ENCODE results near the gene ACR.
"Not testable (repeated sequence)": the region's sequence is repeated elsewhere in the genome, so short reads cannot be mapped to it uniquely, and the experiment has no call there.

The ACR gene

DNA sequence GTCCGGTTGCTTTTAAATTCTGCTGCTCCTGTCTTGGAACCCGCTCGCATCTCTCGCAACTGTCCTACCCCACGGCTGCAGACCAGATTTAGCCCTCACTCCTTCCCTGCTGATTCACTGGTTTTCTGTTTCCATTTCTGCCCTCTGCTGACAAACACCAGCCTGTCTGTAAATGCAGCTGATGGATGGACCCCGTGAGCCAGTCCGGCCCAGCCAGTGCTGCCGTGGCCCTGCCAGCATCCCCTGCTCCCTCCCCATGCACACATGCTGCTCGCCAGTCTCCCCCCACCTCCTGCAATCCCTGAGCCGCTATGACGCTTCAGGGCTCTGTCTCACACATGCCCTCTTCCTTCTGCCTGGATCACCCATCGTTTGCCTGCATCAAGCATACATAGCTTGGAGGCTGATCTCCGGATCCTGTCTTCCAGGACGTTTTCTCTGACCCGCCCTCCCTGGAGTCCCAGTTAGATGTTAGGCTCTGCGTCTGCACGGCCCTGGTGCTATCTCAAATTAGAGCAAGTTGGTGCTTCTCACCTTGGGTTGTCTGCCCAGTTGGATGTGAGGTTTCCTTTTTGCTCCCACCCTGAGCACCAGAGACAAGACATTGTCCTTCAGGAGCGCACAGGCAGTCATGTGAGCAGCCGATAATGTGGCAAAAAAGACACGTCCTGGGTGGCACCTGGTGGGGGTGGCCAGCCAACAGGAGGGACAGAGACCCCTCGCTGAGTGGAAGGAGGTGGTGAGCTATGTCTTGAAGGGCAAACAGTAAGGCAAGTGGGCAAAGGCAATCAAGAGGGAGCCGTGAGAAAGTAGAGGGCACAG lies 4.3 kb upstream of the ACR start:
- DNase-seq, result peak in 1 of 2 donors; percentile 14

DNA sequence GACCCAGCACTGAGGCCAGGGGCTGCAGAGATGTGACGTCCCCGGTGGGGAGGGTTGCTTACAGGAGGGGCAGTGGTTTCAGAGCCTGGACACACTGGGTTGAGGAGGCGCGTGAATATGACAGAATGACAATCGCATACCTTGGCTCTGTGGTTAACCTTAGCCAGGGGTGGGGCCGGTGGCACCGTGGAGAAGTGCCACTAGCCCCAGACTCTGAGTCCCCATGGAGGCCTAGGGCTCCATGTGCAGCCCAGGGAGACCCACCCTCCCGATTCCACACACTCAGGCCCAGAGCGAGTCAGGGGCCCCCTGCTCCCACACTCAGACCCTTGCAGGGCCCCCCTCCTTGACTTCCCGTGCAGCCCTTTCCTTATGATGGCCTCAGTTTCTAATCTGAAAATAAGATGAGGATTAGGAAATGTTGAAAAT lies 3.6 kb upstream of the ACR start:
- peak in 1 of 2 donors; percentile 10 for DNase-seq

DNA sequence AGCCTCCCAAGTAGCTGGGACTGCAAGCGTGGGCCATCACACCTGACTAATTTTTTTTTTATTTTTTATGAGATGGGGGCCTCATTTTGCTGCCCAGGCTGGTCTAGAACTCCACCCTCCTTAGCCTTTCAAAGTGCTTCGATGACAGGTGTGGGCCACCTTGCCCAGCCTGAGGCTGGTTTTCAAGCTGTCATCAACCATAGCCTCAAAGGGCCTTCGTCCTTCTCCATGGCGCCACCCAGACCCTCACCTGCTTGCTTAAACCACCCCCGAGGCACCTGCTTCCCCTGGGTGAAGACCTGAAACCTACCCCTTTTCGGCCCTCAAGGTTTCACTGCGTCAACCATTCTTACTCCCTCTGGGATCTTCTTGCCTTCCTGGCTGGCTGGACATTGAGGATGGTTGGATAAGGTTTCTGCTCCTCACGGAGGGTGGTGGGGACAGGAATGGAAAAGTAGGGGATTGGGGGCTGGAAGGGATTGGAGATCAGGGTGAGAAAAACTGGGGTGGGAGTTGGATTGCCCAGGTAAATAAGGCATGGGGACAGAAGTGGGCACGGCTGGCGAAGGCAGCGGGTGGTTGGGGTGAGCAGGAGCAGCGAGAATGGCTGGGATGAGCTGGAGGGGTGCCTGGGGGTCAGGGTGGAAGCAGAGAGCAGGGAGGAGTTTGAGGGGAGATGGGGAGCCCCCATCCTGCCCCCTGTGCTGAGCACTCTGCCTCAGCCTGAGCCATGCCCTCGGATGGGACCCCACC lies 2.8 kb upstream of the ACR start:
- peak in 1 of 2 donors; percentile 16 for DNase-seq

DNA sequence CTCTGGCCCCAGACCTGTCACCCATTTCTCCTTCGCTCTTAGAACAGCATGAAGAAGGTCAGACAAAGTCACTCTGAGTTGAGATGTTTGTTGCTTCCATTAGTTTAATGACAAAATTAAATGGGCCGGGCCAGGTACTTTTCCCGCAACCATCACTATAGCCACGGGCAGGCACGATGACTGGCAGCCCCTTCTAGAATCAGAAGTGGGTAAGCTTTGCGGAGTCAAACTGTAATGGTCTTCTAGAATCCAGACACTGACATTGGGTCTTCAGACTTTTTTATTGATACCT lies 2.3 kb upstream of the ACR start:
- no peak for DNase-seq

- peak in 1 of 2 donors; percentile 8 for DNase-seq
Observed at GRCh38 chr22:50738649-50739227, 734 bp downstream of the ACR start.

DNA sequence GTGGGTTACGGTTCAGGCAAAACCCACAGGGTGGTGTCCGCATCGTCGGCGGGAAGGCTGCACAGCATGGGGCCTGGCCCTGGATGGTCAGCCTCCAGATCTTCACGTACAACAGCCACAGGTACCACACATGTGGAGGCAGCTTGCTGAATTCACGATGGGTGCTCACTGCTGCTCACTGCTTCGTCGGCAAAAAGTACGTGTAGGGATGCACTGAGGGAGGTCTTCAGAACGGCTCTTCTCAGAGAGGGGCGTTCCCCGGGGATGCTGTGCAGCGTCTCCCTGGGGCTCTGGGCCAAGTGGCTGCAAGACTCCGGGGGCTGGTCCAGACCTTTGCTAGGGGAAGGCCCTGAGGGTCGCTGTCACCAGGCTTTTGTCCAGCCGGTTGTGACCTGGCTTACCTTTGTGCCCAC lies 1.3 kb downstream of the ACR start:
- peak in 1 of 2 donors; percentile 6 for DNase-seq

DNA sequence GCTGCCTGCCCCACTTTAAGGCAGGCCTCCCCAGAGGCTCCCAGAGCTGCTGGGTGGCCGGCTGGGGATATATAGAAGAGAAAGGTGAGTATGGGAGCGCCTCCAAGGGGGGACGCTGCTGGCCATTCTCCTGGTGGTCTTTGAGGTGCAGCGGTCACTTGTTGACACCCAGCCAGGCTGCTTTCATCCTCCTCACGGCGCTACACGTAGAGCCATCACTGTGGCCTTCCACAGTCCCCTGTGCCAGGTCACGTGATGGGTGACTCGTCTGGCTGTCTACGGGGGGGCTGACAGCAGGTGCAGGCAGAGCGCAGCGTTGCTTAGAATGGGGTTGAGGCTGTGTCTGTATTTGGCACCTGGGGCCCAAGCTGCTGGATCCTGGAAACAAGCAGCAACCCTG lies 1.9 kb downstream of the ACR start:
- DNase-seq, result peak in 1 of 2 donors; percentile 8

DNA sequence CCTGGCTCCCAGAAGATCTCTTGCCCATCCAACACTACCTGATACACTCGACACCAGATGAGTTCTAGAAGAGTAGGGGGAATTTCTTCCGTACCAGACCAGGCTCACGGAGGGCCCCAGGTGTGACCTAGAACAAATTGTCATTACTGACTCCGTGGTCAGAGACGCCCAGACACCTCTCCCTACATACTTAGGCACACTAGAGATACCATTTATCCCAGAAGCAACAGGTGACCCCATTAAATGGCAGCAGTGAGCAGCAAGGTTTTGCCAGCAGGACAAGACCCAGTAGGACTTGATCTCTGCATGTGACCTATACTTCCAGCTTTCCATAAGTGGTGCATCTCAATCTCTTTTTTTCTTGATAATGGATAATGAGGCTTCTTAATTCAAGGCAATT lies 2.7 kb downstream of the ACR start:
- not testable (repeated sequence) for DNase-seq

DNA sequence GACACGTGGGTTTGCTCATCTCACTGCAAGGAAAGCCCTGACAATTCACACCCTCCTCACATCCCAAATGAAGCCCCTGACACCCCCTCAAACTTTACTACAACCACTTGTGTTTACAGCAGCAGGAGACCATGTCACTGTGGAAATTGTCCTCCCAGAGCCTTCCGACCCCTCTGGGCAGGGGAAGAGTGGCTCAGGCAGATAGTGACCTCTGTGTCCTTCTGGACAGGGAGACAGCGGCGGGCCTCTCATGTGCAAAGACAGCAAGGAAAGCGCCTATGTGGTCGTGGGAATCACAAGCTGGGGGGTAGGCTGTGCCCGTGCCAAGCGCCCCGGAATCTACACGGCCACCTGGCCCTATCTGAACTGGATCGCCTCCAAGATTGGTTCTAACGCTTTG lies 6.4 kb downstream of the ACR start:
- not testable (repeated sequence) for DNase-seq

GRCh38 chr22:50747521-50747920 lies 9.5 kb downstream of the ACR start:
- not testable (repeated sequence) for DNase-seq

DNA sequence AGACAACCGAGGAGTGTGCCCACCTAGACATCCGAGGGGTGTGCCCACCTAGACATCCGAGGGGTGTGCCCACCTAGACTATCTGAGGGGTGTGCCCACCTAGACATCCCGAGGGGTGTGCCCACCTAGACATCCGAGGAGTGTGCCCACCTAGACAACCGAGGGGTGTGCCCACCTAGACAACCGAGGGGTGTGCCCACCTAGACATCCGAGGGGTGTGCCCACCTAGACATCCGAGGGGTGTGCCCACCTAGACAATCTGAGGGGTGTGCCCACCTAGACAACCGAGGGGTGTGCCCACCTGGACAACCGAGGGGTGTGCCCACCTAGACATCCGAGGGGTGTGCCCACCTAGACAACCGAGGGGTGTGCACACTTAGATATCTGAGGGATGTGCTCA lies 10.6 kb downstream of the ACR start:
- DNase-seq, result not testable (repeated sequence)

DNA sequence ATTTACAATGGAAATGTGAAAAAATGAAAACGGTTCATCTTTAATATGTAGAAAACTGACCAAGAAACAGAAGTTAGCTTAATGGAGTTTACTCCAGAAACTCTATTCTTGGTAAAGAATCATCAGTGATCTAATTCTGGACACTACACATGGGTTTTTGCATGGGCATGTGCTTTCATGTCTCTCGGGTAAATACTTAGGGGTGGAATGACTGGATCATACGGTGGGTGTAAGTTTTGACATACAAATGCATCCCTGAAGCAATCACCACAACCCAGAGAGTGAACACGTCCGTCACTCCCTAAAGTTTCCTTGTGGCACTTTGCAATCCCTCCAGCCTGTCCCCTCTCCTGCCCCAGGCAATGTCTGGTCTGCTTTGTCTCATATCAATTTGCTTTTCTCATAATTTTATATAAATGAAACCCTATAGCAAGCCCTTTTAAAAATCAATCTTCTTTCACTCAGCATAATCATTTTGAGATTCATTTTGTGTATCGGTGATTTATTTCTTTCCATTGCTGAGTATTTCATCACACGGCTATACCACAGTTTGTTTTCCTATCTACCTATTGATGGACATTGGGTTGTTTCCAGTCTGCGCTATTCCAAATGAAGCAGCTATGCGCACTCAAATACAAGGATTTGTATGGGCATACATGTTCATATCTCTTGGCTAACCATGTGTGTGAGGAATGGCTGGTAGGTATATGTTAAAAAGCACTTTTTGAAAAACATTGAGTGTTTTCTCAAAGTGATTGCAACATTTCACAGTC lies 11.5 kb downstream of the ACR start:
- not testable (repeated sequence) for DNase-seq

GRCh38 chr22:50755251-50755650 lies 17.2 kb downstream of the ACR start:
- not testable (repeated sequence) for DNase-seq

DNA sequence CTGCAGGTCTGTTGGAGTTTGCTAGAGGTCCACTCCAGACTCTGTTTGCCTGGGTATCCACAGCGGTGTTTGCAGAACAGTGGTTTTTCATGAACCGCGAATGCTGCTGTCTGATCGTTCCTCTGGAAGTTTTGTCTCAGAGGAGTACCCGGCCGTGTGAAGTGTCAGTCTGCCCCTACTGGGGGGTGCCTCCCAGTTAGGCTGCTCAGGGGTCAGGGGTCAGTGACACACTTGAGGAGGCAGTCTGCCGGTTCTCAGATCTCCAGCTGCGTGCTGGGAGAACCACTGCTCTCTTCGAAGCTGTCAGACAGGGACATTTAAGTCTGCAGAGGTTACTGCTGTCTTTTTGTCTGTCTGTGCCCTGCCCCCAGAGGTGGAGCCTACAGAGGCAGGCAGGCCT lies 18.4 kb downstream of the ACR start:
- DNase-seq, result not testable (repeated sequence)

- peak; percentile 51 to 59 for DNase-seq
Observed at GRCh38 chr22:50756949-50757491, 19.0 kb downstream of the ACR start.

GRCh38 chr22:50759597-50760341 lies 21.8 kb downstream of the ACR start:
- DNase-seq, result not testable (repeated sequence)

DNA sequence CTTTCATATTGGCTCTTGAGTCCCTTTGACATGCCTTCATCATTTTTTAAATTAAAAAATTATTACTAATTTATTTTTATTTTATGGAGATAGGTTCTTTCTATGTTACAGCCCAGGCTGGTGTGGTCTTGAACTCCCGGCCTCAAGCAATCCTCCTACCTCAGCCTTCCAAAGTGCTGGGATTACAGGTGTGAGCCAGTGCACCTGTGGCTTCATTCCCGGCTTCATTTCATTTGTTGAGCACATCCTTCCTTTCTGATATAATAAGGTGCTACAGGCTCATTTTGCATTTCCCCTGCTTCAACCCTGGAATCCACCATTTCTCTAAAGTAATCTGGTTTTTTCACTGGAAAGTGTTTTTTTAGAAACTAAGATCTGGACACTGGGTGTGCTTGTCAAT lies 23.8 kb downstream of the ACR start:
- DNase-seq, result not testable (repeated sequence)

GRCh38 chr22:50764288-50764687 lies 26.3 kb downstream of the ACR start:
- DNase-seq, result not testable (repeated sequence)

DNA sequence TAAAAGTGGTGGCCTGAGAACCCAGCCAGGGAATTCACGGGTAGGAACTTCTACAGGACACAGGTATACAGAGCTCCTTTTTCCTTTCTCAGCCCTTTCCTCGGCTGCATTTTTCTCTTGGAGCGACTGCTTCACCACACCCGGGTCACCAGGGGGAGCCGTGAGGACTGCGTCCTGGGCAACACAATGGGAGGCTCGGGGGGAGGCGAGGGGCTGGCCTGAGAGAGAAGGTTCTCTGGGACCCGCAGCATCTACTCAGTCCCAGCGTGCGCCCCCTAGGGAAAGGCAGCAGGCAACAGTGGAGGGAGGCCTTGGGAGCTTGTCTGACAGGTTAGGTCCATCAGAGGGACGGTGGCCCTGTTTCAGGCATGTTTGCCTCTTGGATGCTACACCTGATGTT lies 37.1 kb downstream of the ACR start:
- peak in 1 of 2 donors; percentile 24 for DNase-seq

DNA sequence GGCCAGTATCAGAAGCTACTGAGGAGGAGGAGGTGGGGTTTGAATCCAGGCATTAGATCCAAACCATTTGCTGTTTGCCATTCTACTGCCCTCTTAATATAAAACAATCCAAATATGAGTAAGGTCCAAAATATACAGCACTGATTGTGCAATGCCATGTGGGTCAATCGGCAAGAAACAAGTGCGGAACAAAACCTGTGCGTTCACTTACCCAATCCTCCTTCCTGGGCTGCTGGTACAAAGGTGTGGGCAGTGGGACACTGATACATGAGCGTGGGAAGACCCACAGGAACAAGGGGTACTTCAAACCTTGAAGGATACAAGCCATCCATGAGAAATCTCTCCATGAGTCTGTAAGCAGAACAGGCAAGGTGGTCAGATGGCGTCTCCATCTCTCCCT lies 39.6 kb downstream of the ACR start:
- not testable (repeated sequence) for DNase-seq

GRCh38 chr22:50780244-50780643 lies 42.2 kb downstream of the ACR start:
- not testable (repeated sequence) for DNase-seq

DNA sequence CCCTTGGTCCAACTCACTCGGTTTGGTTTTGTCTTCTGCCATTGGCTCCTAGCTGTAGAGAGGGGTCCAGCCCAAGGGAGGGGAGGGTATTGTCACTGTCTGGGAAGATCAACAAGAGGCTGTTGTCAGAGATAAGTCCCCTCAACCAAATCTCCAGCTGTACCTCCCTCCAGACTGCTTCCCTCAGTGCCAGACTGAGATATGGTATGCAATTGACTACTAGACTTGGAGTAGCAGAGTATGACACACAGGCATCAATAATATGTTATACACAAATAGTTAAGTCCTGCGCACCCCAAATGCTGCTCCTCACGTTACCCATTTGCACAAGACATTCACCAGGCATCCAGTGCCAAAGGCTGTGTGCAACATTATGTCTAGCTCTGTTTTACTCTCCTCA lies 44.2 kb downstream of the ACR start:
- DNase-seq, result not testable (repeated sequence)

All from stimulated activated CD4-positive, alpha-beta T cell treated with anti-CD3 and anti-CD28 coated beads, Interleukin-2, amount 100 ng/mL, for 24 hours (primary cell).